Tibial nerve (tissue), 4 donors: ENCODE results near the gene ASCL5.

Experiments
- CTCF ChIP-seq, 5 experiments: fragments of 200-600 bp in 3 of 5; fragments of 450-650 bp in 2 of 5; sonication (generic) in 3 of 5; IDR thresholded peaks; one replicate each; pipeline ENCODE4 v1.5.1; 2016 to 2019; ENCODE audit warnings: antibody characterized with exemption in 5 of 5, mild to moderate bottlenecking in 3 of 5, moderate library complexity in 2 of 5
- EP300 ChIP-seq, 2 donors: sonication (generic); formaldehyde crosslinking; IDR thresholded peaks; one replicate each; pipeline ENCODE4 v1.6.1; 2017; ENCODE audit warnings: antibody characterized with exemption in 2 of 2, mild to moderate bottlenecking in 1 of 2
- POLR2A ChIP-seq, 2 donors: fragments of 450-650 bp; IDR thresholded peaks; one replicate each; pipeline ENCODE4 v1.6.1; 2017; ENCODE audit warnings: antibody characterized with exemption in 2 of 2, mild to moderate bottlenecking in 2 of 2, moderate library complexity in 2 of 2

GRCh38 chr1:201147396-201148015 is 20.5 kb upstream of the ASCL5 start:
- no peak for TF ChIP-seq POLR2A (IDR thresholded peaks at IDR 0.05)
- TF ChIP-seq CTCF (IDR thresholded peaks at IDR 0.05), result no peak
- TF ChIP-seq EP300 (IDR thresholded peaks at IDR 0.05), result no peak
